NT2/D1 (cell line): ENCODE data around the gene IL20.
A peak's percentile ranks its signal among the peaks of the same experiment; 100 is the strongest.

Experiments
- DNase-seq: peaks from one replicate; pipeline ENCODE4 v3.0.0-alpha.2; 2011; ENCODE audit warnings: low read depth, low spot score
- H3K27me3 ChIP-seq: 2 replicates; pipeline ENCODE4 v1.6.0; 2011; ENCODE audit warnings: mild to moderate bottlenecking; ENCODE audit not compliant: insufficient read length, insufficient read depth
- H3K36me3 ChIP-seq: 2 replicates; pipeline ENCODE4 v1.6.1; 2011; ENCODE audit warnings: mild to moderate bottlenecking, low read length, mixed read lengths; ENCODE audit not compliant: insufficient read depth, insufficient read length
- H3K4me1 ChIP-seq: 2 replicates; pipeline ENCODE4 v1.5.1; 2011; ENCODE audit not compliant: insufficient read depth, insufficient read length
- H3K4me3 ChIP-seq: 2 replicates; pipeline ENCODE4 v1.5.1; 2011; ENCODE audit warnings: low read depth; ENCODE audit not compliant: insufficient read length
- H3K9ac ChIP-seq: 2 replicates; pipeline ENCODE4 v1.6.0; 2011; ENCODE audit warnings: low read depth; ENCODE audit not compliant: insufficient read length
- H3K9me3 ChIP-seq: 2 replicates; pipeline ENCODE4 v1.5.1; 2011; ENCODE audit warnings: mild to moderate bottlenecking, low read length; ENCODE audit not compliant: insufficient read depth
- SUZ12 ChIP-seq: IDR thresholded peaks from 2 replicates; pipeline ENCODE4 v1.6.1; 2011; ENCODE audit not compliant: insufficient read length, insufficient read depth; ENCODE audit errors: extremely low read depth
- YY1 ChIP-seq: IDR thresholded peaks from 2 replicates; pipeline ENCODE4 v1.6.1; 2011; ENCODE audit not compliant: insufficient read length, insufficient read depth
- ZNF274 ChIP-seq: IDR thresholded peaks from 2 replicates; pipeline ENCODE4 v1.6.1; 2011; ENCODE audit warnings: mild to moderate bottlenecking, low read depth, low read length

IL20 gene

GRCh38 chr1:206912445-206913095 lies 47.1 kb downstream of the IL20 start:
- Histone ChIP-seq H3K9ac (no peak overlapping the region), H3K36me3 (no peaks in the 10 kb centered on the region), H3K4me1 (no peaks in the 10 kb centered on the region), H3K27me3 (peaks cover 48% of the 10 kb centered on the region), H3K9me3 (no peaks in the 10 kb centered on the region), H3K4me3 (no peak overlapping the region)
- TF ChIP-seq YY1 (no peak), ZNF274 (no peak), SUZ12 (no peak)
- peak; percentile 68 for DNase-seq

- TF ChIP-seq ZNF274 (no peak), YY1 (no peak), SUZ12 (no peak)
- Histone ChIP-seq H3K9ac (no peak overlapping the region), H3K36me3 (no peaks in the 10 kb centered on the region), H3K4me3 (no peak overlapping the region), H3K27me3 (peaks cover 34% of the 10 kb centered on the region), H3K4me1 (no peaks in the 10 kb centered on the region), H3K9me3 (no peaks in the 10 kb centered on the region)
- no peak for DNase-seq
Measured at GRCh38 chr1:206913766-206914537, 48.5 kb downstream of the IL20 start.

GRCh38 chr1:206915030-206915735 lies 49.8 kb downstream of the IL20 start:
- DNase-seq = no peak
- Histone ChIP-seq H3K9ac (no peak overlapping the region), H3K36me3 (no peaks in the 10 kb centered on the region), H3K4me3 (no peak overlapping the region), H3K9me3 (no peaks in the 10 kb centered on the region), H3K4me1 (no peaks in the 10 kb centered on the region), H3K27me3 (peaks cover 23% of the 10 kb centered on the region)
- no peak for TF ChIP-seq ZNF274
- no peak for TF ChIP-seq SUZ12
- TF ChIP-seq YY1 = no peak

- DNase-seq = no peak
- TF ChIP-seq ZNF274 (no peak), SUZ12 (no peak)
- H3K9ac ChIP-seq = no peak overlapping the region
- H3K4me3 ChIP-seq = no peak overlapping the region
- H3K36me3 ChIP-seq = no peaks in the 10 kb centered on the region
- peaks cover 15% of the 10 kb centered on the region for H3K27me3 ChIP-seq
- no peaks in the 10 kb centered on the region for H3K4me1 ChIP-seq
- H3K9me3 ChIP-seq = no peaks in the 10 kb centered on the region
Measured at GRCh38 chr1:206916000-206916709, 50.7 kb downstream of the IL20 start.

- Histone ChIP-seq H3K9me3 (no peaks in the 10 kb centered on the region), H3K9ac (no peak overlapping the region), H3K27me3 (peaks cover 8% of the 10 kb centered on the region), H3K4me1 (no peaks in the 10 kb centered on the region), H3K36me3 (no peaks in the 10 kb centered on the region), H3K4me3 (no peak overlapping the region)
- DNase-seq = no peak
- TF ChIP-seq YY1 (no peak), ZNF274 (no peak), SUZ12 (no peak)
Measured at GRCh38 chr1:206918076-206918475, 52.7 kb downstream of the IL20 start.
